ENCODE results near the gene DNAH10. TPM values are rescaled to one million over a fixed set of nuclear protein-coding genes. Genes with fewer than 3 reads are reported as not detected.
"Not testable (repeated sequence)": the region's sequence is repeated elsewhere in the genome, so short reads cannot be mapped to it uniquely, and the experiment has no call there.

DNAH10 gene
- total RNA-seq, 1 donor from 2014 or later = 0.66 TPM

DNA sequence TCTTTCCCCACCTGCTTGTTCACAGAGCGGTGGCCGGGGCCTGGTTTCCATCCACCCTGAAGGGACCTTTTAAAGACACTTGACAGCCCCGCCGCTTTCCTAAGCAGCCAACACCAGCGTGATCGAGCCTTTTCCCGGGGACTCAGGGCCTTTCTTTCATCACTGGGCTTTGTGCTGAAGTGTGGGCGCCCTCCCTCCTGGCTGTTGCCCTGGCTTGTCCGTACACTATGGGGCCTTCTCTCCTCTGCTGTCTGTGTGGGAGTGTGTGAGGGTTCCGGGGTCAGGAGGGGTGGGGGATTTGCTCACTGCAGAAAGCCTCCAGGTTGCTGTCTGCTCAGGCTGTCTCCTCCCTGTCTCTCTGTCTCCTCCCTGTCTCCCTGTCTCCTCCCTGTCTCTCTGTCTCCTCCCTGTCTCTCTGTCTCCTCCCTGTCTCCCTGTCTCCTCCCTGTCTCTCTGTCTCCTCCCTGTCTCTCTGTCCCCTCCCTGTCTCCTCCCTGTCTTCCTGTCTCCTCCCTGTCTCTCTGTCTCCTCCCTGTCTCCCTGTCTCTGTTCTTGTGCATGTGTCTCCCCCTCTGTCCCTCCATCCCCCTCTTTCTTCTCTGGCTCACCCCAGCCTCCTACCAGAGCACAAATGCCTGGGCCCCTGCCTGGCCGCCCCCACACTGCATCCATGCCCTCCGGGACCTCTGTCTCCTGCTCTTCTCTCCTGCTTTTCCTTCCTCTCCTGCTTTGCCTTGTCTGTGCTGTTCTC is 145.8 kb downstream of the DNAH10 start:
- TF ChIP-seq, protein P1, sequence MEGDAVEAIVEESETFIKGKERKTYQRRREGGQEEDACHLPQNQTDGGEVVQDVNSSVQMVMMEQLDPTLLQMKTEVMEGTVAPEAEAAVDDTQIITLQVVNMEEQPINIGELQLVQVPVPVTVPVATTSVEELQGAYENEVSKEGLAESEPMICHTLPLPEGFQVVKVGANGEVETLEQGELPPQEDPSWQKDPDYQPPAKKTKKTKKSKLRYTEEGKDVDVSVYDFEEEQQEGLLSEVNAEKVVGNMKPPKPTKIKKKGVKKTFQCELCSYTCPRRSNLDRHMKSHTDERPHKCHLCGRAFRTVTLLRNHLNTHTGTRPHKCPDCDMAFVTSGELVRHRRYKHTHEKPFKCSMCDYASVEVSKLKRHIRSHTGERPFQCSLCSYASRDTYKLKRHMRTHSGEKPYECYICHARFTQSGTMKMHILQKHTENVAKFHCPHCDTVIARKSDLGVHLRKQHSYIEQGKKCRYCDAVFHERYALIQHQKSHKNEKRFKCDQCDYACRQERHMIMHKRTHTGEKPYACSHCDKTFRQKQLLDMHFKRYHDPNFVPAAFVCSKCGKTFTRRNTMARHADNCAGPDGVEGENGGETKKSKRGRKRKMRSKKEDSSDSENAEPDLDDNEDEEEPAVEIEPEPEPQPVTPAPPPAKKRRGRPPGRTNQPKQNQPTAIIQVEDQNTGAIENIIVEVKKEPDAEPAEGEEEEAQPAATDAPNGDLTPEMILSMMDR (IDR thresholded peaks at IDR 0.05; ENCODE audit: partially characterized antibody, unreplicated experiment) = no peak
- DNase-seq = no peak
- Mint-ChIP-seq H3K27me3 (ENCODE audit: unreplicated experiment) (peaks cover 10% of the 10 kb centered on the region), H3K4me1 (ENCODE audit: low read depth, unreplicated experiment) (peaks cover 3% of the 10 kb centered on the region), H3K4me3 (ENCODE audit: unreplicated experiment) (no peak overlapping the region), H3K27ac (ENCODE audit: unreplicated experiment) (no peak overlapping the region), H3K36me3 (ENCODE audit: unreplicated experiment) (no peaks in the 10 kb centered on the region), H3K9me3 (ENCODE audit: unreplicated experiment) (peaks cover 15% of the 10 kb centered on the region)

DNA sequence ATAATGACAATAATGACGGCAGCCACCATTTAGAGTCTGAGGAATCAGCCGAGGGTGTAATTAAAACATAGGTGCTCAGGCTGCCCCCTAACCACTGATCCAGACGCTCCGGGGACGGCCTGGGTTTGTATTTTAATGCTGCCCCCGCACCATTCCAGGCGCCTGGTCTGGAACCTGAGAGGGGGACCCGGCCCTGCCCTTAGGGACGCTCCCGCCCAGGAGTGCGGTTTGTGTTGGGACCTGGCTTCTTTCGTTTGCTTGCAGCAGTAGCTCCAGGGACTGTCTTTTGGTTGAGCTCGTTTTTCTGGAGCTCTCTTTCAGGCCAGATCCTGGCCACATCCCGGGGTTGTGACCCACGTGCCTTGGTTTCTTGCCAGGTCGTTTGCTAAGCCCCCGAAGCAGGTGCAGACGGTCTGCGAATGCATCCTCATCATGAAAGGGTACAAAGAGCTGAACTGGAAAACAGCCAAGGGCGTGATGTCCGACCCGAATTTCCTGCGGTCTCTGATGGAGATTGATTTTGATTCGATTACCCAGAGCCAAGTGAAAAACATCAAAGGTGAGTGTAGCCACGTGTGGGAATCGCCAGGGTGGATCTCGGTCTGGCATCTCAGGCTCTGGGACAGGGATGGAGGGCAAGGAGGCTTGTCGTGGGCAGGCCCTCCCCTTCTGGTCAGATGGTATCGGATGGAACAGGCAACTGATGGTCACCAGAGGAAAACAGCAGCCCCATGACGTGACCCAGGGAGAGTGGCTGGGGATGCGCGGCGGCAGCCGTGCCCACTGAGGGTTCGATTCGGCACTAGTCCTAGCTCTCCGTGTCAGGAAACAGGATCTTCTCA is 147.0 kb downstream of the DNAH10 start:
- Mint-ChIP-seq H3K4me1 (ENCODE audit: low read depth, unreplicated experiment) (peaks cover 3% of the 10 kb centered on the region), H3K9me3 (ENCODE audit: unreplicated experiment) (peaks cover 13% of the 10 kb centered on the region), H3K27ac (ENCODE audit: unreplicated experiment) (no peak overlapping the region), H3K36me3 (ENCODE audit: unreplicated experiment) (no peaks in the 10 kb centered on the region), H3K4me3 (ENCODE audit: unreplicated experiment) (no peak overlapping the region), H3K27me3 (ENCODE audit: unreplicated experiment) (peaks cover 7% of the 10 kb centered on the region)
- TF ChIP-seq, protein P1 (IDR thresholded peaks at IDR 0.05; ENCODE audit: partially characterized antibody, unreplicated experiment) = no peak
- no peak for DNase-seq

DNA sequence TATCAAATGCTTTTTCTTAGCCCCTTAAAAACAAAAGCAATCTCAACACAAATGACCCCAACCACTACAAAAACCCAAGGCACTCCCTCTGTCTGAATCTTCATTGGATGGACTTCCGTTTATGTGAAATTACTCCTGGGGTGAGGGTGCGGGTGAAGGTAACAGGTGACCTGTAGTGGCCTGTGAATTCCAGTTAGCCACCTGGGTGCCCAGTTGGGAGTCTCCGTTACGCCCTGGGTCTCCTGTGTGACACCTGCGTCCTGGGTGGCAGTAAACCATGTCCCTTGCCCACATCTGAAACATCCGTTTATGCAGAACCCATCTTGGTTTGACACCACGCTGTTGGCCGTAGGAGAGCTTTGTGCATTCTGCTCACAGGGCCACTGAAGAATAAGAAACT is 148.0 kb downstream of the DNAH10 start:
- H3K9me3 Mint-ChIP-seq (ENCODE audit: unreplicated experiment) = peaks cover 13% of the 10 kb centered on the region
- no peak overlapping the region for H3K27ac Mint-ChIP-seq (ENCODE audit: unreplicated experiment)
- no peak for DNase-seq
- H3K36me3 Mint-ChIP-seq (ENCODE audit: unreplicated experiment) = no peaks in the 10 kb centered on the region
- peaks cover 6% of the 10 kb centered on the region for H3K27me3 Mint-ChIP-seq (ENCODE audit: unreplicated experiment)
- peaks cover 3% of the 10 kb centered on the region for H3K4me1 Mint-ChIP-seq (ENCODE audit: low read depth, unreplicated experiment)
- TF ChIP-seq, protein P1 (IDR thresholded peaks at IDR 0.05; ENCODE audit: partially characterized antibody, unreplicated experiment) = no peak
- H3K4me3 Mint-ChIP-seq (ENCODE audit: unreplicated experiment) = no peak overlapping the region

DNA sequence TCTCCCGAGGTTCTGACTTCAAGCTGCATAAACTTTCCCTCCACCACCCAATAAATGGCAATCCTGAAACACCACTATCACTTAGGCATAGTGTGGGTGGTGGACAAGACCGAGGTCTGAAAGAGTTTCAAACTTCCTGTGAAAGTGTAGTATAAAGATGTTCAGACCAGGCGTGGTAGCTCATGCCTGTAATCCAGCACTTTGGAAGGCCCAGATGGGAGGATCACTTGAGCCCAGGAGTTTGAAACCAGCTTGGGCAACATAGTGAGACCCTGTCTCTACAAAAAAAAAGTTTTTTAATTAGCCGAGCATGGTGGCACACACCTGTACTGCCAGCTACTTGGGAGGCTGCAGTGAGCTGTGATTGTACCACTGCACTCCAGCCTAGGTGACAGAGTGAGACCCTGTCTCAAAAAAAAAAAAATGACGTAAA is 148.7 kb downstream of the DNAH10 start:
- H3K27ac Mint-ChIP-seq (ENCODE audit: unreplicated experiment) = no peak overlapping the region
- TF ChIP-seq, protein P1 (IDR thresholded peaks at IDR 0.05; ENCODE audit: partially characterized antibody, unreplicated experiment) = no peak
- no peak overlapping the region for H3K4me3 Mint-ChIP-seq (ENCODE audit: unreplicated experiment)
- peaks cover 1% of the 10 kb centered on the region for H3K27me3 Mint-ChIP-seq (ENCODE audit: unreplicated experiment)
- DNase-seq = no peak
- no peaks in the 10 kb centered on the region for H3K36me3 Mint-ChIP-seq (ENCODE audit: unreplicated experiment)
- H3K4me1 Mint-ChIP-seq (ENCODE audit: low read depth, unreplicated experiment) = peaks cover 3% of the 10 kb centered on the region
- peaks cover 7% of the 10 kb centered on the region for H3K9me3 Mint-ChIP-seq (ENCODE audit: unreplicated experiment)

DNA sequence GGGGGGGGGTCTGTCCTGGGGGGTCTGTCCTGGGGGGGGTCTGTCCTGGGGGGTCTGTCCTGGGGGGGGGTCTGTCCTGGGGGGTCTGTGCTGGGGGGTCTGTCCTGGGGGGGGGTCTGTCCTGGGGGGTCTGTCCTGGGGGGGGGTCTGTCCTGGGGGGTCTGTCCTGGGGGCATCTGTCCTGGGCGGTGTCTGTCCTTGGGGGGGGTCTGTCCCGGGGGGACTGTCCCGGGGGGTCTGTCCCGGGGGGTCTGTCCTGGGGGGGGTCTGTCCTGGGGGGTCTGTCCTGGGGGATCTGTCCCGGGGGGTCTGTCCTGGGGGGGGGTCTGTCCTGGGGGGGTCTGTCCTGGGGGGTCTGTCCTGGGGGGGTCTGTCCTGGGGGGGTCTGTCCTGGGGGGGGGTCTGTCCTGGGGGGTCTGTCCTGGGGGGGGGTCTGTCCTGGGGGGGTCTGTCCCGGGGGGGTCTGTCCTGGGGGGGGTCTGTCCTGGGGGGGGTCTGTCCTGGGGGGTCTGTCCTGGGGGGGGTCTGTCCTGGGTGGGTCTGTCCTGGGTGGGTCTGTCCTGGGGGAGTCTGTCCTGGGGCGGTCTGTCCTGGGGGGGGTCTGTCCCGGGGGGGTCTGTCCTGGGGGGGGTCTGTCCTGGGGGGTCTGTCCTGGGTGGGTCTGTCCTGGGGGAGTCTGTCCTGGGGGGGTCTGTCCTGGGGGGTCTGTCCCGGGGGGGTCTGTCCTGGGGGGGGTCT is 149.7 kb downstream of the DNAH10 start:
- H3K4me1 Mint-ChIP-seq (ENCODE audit: low read depth, unreplicated experiment); H3K36me3 Mint-ChIP-seq (ENCODE audit: unreplicated experiment); H3K4me3 Mint-ChIP-seq (ENCODE audit: unreplicated experiment); H3K27ac Mint-ChIP-seq (ENCODE audit: unreplicated experiment); DNase-seq; H3K27me3 Mint-ChIP-seq (ENCODE audit: unreplicated experiment); H3K9me3 Mint-ChIP-seq (ENCODE audit: unreplicated experiment): not testable (repeated sequence)
